Activated CD8-positive, alpha-beta memory T cell treated with anti-CD3 and anti-CD28 coated beads, Interleukin-2, amount 50 U/mL, for 24 hours (primary cell): Measurements from ENCODE around the gene MPO.

Experiments
- DNase-seq: peaks from one replicate; pipeline ENCODE4 v3.0.0-alpha.2; 2020; ENCODE audit errors: extremely low read depth

Gene MPO

GRCh38 chr17:58280480-58281217 is at the start of gene MPO:
MPO (minus strand) TSS chr17:58280935; CDS start chr17:58280758, 177 bp downstream.
- no peak for DNase-seq

DNA sequence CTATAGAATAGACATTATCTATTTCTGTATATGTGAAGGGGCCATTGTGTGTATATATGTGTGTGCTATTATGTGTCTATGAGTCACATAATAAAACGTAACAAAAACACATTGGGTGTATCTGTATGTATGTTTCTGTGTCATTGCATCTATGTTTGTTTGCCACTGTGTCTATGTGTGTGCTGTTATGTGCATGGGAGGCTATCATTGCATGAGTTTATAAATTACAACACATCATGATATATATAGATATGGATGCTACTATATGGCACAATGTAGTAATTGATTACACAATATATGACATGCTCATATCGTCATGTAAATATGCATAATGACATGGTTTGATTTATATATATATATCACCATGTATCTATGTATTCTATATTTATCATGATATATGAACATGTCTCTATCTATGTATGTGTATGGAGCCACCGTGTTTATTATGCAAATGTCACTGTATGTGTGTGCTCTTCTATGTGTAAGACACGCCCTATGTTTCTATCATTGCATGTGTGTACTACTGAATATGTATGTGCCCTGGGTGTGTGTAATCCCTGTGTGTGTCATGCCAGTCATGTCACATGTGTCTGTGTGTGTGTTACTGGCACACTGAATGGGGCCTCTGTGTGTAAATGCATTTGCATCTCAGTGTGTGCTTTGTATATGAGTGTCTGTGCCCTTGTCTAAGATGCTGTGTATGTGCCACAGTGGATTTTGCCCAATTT is 49.2 kb upstream of the MPO start:
- no peak for DNase-seq

DNA sequence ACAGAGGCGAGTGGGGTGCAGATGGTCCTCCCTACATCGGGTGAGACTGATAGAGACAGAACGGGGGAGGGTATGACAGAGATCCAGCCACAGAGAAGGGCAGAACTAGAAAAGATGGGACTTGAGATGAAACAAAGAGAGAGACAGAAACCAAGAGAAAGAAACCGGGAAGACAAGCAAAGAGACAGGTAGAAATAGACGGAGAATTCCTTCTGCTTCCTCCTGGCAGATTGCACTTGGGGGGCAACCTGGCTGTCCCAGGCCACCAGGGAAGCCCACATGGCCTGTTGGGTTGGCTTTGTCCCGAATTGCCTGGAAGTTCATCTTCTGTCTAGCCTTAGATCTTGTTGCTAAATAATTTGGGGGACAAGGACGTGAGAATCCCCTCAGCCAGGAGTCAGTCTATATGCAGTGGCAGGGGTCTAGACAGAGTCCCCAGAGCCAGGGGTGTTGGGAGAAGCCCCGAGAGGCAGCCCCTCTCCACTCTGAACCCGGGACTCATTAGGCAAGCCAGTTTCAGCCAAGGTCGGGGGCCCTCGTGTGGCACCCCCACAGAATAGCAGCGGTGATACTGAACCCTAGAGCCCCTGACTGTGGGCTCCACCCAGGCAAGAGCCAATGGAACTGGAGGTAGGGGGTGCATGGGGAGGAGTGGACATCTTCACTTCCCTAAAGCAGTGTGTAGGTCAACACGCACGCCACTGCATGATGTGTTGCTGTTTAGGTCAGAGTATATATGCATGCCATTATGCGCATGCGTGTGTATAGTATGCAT is 48.5 kb upstream of the MPO start:
- no peak for DNase-seq

- DNase-seq = no peak
Measured at GRCh38 chr17:58328195-58329034, 47.7 kb upstream of the MPO start, which contains the start of gene TSPOAP1. TSPOAP1 (minus strand) TSS chr17:58328795; CDS start chr17:58327920, 875 bp downstream.

DNA sequence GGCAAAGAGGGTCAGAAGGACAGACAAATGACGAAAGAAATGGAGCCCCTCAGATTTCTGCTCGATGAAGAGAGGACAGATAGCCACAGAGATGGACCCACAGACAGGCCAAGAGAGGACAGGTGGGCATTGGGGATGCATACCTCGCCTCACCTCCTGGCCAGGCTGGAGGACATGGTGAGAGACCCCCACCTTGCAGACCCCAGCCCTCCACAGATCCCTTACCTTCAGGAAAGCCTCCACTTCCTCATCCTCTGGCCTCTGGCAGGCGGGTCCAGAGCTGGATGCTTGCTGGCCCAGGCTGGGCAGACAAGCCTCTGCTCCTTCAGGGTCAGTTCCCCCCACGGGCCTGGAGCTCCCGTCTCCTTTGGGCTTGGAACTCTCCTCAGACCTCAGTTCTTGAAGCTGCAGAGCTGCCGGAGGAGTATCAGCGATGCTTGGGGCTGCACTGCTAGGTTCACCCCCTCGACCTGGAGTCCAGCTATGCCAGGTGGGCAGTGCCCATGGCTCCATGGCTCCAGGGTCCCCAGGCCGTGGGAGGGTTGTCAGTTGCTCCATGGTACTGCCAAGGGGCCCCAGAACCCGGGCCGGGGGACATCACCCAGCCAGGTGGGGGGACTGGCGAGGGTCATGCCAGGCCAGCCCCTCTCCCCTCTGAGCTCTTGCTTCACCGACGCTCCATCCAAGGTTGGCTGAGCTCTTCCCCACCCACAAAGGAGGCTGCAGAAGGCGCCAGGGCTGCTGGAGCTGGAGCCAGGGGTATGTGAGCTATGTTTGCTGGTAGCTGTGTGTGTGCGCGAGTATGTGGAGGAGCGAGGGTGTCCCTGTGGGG is 46.8 kb upstream of the MPO start:
- no peak for DNase-seq

DNA sequence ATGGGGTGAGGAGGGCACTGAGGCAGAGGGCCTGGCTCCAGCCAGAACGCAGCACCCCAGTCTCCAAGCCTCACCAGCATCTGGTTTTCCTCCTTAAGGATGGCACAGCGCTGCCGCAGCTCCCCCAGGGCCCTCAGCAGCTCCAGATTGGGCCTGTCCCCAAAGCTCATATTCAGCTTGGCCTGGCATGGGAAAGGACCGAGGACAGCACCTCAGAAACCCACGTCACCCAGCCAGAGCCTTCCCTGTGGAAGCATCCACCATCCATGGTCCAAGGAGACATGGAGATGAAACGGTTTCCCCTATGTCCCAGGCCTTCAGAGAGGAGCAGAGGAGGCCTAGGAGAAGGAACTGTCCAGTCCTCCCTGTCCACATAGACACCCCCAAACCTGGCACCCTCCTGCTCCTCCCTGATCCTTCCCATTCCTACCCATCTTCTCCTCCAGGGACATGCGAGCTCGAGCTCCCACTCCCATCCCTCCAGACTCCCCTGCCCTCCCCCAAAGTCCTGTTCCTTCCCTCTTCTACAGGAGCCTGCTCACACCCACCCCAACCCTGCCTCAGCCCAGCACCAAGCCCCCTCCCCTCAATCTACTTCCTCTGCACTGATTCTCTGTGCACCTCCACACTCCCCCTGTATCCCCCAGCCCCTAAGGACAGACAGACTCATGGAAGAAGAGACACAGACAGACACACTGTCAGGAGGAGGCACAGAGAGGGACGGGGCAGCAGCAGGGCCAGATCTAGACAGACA is 46.1 kb upstream of the MPO start:
- DNase-seq = no peak

- DNase-seq = no peak
Measured at GRCh38 chr17:58325976-58326468, 45.3 kb upstream of the MPO start.

DNA sequence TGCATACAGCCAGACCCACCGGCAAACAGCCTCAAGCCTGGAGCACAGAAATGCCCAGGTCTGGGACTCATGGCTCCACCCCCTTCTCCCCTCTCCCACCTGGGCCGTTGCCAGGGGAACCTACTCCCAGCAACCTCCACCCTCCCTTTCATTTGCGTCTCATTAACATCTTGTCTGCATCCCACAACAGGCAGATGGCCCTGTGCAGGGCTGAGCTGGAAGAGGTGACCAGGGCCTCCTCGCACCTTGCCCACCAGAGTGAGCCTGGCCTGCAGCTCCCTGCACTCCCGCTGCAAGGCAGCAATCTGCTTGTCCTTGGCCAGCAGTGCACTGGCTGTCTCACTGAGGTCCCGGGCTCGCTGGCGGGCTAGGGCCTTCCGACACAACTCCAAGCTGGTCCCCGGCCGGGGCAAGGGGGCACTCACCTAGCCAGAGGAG is 44.6 kb upstream of the MPO start:
- DNase-seq = no peak

GRCh38 chr17:58324409-58325288 is 43.9 kb upstream of the MPO start:
- DNase-seq = no peak

DNA sequence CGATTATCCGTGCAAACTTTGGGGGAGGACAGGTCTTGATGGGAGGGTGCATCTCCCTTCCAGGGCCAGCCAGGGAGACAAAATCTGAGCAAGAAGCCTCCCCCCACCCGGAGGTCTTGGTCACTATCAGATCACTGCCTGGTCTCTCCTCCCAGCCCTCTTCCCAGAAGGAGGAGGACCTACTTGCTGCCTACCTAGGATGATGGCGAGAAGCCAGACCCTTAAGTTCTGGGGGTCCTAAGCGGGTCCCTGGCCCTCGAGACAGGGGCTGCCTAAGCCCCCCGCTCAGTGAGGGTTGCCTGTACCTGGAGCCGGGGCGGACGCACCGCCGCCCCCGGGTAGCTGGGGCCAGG is 43.3 kb upstream of the MPO start:
- DNase-seq = no peak

DNA sequence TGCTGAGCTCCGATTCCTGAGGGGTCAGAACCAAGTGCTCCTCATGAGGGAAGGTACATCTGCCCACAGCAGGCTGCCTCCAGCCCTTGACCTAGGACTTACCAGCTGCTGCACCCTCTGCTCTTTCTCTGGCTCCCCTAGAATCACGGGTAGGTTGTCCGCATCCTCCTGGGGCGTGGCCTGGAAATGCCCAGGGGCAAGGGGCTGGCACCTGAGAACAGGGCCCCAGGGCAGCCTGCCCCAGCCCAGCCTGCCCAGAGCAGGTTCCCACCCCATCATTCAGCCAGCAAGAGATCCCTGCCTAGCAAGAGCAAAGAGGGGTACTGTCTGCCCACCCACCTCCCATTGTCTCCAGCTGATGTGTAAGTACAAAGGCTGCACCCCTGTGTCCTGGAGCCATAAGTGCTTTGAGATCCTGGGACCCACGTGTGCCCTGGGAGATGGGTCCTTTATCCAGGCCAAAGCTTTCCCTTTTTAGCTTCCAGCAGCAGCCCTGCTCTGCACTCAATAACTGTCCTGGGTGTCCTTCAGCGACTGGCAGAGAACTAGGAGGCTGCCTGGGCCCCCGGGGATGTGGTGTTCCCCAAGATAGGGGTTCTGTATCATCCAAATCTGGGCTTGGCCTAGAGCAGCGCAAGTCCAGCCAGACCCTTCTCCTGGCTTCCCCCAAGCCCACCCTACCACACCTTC is 42.8 kb upstream of the MPO start:
- no peak for DNase-seq

- DNase-seq = no peak
Measured at GRCh38 chr17:58322581-58323185, 41.9 kb upstream of the MPO start.

- no peak for DNase-seq
Measured at GRCh38 chr17:58321571-58322525, 41.1 kb upstream of the MPO start.

DNA sequence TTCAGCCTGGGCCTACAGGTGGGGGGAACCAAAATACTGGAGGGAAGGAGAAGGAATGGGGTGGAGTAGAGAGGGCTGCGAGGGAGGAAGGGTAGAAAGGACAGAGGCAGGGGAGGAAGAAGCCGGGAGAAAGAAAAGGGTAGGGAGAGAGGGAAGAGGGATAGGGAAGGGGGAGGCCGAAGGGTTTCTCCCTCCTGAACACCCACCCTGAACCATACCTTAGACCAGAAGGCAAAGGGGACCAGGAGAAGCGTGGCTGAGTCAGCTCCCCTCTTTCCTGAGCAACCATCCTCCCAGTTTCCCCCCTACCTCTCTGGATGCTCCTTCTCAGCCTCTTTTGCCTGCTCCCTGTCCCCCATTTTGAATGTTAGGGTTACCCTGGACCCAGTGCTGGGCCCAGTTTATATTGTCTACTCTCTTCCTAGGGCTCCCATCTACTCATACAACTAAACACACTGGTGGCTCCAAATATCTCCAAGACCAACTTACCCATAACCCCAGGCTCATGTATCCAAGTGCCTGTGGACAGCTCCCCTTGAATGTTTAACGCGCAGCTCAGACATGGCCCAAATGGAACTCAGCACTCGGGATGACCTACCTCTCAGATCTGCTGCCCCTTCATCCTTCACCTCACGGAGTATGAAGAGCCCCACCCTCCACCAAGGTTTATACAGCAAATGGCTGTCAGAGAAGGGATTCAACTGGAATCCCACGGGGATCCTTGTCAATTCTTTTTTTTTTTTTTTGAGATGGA is 40.0 kb upstream of the MPO start:
- no peak for DNase-seq

- no peak for DNase-seq
Measured at GRCh38 chr17:58320163-58320558, 39.4 kb upstream of the MPO start.
